ENCODE data around the gene UGT1A10.

UGT1A10 gene

DNA sequence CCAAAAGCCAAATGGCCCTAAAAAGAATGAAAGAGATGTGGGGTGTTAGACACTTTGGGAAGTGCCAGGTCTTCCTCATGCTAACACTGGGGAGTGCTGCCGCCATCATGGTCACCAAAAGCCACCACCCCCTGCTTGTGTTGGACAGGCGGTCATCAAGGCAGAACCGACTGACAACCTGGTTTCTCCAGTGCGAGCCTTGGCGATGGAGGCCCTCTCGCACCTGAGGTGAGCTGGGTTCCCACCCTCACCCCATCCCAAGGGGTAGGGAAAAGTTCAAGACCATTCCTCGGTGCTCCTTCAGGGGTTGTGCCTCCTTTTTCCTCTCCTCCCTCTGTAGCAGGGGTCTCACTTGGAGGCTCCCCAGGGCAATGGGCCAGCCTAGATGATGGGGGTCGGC lies 175.5 kb downstream of the UGT1A10 start:
- DNase-seq: no peak

DNA sequence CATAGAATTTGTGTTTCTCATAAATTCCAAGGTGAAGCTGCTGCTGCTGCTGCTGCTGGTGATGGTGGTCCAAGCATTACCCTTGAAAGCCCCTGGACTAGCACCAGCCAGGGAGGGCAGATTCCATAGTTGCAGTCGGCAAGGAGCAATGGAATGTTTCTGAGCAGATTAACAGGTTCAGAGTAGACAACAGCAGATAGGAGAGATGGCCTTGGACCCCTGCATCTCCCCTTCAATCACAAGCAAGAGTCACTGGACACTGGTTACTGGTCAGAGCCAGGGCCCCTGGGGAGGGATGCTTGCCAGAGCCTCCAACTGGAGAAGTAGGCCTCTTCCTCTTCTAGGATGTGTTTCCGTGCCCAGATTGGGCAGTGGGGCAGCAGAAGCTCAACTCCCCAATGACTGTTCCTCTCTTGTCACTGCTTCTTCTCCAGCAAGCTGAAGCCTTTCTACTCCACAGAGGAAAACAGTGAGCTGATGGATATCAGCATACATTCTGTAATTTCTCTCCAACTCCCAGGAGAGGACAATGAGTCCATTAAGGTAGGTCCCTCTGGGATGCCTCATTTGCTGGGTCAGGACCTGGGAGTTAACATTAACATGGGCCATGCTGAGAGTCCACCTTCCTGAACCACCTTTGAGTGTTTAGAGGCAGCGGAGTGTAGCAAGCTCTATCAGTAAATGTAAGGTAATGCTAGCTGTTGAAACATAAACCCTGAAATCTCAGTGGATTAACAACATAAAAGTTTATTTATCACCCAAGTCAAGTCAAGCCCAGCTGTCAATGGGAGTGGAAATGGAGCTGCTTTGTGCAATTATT lies 177.2 kb downstream of the UGT1A10 start:
- DNase-seq: no peak

DNA sequence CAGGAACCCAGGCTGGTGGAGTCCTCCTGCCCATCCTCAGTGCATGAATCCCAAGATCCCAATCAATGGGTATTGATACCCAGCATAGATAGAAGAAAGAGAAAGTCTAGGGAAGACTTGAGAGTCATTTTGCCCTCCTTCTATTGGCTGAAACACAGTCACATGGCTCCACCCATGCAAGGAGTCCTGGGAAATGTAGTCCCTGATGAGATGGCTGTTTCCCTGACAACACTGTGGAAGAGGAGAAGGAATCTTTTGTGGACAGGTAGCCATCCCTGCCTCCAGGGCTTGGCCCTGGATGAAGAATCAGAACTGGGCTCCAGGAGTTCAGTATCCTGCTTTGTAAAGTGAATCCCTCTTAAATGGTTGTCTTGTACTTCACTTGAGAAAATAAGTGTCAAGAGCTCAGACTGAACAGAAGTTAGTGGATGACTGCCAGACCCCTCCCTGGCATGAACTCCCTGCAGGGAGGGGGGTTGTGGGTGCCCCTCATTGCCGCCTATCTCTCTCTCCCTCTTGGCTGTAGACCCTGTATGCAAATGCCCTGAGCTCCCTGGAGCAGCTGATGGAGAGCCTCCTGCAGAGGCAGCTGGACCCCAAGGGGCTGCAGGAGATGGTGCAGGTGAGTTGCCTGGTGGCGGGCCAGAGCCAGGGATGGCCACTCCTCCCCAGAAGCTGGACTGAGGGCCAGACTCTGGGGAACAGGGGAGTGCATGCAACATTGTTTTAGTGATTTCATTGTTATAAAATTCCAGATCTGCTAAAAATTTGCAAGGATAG lies 178.0 kb downstream of the UGT1A10 start:
- DNase-seq: no peak

DNA sequence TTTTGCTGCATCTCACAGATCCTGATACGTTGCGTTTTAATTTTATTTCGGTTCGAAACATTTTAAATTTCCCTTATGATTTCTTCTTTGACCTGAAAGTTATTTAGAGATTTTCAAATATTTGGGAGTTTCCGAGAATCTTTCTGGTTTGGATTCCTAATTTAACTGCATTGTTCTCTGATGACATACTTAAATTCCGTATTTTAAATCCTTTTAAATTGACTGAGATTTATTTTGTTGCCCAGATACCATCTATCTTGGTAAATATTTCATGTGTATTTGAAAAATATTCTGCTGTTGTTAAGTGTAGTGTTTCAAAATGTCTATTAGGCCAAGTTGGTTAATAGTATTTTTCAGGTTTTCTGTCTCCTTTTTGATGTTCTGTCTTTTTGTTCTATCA lies 179.6 kb downstream of the UGT1A10 start:
- no peak for DNase-seq

DNA sequence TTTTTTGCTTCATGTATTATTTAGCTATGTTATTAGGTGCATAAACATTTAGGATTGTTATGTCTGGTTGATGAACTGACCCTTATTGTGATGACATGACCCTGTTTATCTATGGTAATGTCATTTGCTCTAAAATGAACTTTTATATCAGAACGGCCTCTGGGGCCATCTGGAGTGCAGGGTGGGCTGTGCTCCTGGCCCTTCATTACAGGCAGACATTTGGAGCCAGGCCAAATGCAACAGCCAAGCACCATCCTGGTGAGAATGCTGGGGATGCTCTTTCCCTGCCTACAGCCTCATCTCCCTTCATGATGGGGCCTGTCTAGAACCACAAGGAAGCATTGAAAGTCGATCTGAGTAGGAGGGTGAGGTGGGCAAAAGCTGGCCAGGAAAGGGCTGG lies 180.1 kb downstream of the UGT1A10 start:
- no peak for DNase-seq

DNA sequence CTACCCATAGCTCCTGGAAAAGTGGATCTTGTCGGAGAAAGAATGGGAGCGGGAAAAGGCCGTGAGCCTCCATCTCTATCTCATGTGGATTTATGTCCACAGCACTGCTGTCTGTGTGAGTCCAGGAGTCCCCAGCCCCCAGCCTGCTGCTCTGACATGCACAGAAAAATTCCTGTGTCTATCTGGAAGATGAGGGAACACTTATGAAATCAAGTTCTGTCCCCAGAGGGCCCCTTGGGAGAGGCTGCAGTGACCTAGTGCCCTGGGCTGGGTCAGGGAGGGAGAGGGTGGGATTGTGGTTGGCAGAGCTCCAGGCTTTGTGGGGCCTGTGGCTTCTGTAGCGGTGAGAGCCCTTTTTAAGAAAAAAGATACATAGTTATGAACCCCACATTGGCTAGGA lies 180.5 kb downstream of the UGT1A10 start:
- no peak for DNase-seq

DNA sequence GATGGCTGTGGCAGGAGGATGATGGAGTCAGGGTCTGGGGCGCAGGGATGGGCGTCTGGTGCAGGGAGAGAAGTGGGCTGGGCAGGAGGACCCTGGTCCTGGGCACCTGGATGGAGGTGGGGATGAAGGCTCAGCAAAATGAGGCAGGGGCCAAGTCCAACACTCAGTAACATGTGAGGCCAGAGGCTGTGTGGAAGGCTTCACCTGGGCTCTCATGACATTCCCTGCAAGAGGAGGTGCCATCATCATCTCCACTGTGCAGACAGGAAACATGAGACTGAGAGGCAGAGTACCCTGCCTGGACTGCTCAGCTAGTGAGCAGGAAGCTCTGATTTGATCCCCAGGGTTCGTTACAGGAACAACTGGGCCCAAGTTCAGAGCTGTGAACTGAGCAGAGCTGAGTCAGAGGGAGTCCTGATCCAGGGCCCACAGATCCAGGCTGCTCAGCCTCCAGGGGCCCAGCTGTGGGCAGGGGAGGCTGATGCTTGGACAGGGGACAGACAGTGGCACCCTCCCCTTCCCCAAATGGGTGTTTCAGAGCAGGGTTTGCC lies 181.2 kb downstream of the UGT1A10 start:
- no peak for DNase-seq

DNA sequence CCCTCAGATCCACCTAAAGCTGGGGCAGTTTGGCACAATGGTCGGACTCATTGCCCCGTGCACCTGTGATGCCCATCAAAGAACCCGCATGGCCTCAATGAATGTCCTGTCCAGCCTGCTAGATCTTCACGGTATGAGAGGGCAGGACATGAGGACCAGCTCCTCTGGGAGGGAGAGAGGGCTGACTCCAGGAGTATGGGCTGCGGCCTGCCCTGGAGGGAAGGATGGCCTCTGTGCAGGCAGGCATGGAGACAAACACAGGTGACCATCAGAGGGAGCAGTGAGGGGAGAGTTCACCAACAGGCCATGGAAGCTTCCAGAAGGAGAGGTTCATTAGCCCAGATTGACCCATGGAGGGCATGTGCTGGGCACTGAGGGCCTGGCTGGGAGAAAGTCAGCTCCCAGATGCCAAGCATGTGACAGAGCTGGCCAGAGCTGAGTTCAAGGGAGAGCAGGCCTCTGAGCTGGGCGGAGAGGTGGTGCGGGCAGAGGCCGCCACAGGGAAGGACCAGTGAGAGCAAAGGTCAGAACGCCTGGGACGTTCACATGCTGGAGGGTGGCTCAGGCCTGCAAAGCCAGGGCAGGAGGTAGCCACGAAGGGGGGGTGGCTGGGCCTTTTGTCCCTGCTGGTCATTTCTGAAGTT lies 181.9 kb downstream of the UGT1A10 start:
- no peak for DNase-seq

DNA sequence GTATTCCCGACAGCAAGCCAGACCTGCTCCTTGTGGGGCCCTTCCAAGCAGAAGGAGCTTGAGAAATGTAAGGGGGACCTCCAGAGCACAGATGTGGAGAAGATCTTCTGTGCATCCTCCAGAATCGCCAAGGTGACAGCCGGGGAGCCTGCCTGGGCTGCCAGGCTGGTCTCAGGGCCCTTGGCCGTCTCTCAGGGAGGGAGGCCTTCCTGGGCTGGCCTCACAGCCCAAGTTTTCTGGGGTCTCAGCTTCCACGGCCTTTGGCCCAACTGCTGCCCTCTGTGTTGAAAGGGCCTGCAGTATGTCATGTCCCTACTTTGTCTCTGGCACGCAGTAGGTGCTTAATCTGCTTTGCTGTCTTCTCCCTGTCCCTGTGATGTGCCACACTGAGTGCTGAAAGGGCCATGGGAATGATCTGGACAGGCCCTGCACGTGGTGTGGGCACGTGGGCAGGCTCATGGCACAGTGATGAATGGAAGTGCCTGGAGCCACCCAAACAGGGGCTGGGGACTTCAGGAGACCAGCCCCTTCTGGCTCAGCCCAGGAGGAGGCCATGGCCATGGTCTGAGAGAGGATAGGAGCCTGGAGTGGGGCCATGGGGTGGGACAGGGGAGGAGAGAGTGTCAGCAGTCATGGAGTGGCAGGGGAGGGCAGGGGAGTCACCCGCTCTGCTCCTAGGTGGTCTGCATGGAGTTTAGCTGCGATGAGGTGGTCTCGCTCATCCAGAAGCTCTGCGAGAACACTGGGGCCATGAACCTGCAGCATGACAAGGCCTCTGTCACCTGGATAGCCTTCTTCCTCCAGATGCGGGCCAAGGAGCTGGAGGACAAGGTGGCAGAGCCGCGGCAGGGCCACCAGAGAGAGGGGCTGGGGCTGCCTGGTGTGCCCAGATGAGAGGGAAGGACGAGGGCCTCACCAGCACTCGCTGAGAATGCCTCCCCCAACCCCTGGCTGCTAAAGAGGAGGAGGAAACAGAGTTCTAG lies 182.7 kb downstream of the UGT1A10 start:
- DNase-seq: no peak

DNA sequence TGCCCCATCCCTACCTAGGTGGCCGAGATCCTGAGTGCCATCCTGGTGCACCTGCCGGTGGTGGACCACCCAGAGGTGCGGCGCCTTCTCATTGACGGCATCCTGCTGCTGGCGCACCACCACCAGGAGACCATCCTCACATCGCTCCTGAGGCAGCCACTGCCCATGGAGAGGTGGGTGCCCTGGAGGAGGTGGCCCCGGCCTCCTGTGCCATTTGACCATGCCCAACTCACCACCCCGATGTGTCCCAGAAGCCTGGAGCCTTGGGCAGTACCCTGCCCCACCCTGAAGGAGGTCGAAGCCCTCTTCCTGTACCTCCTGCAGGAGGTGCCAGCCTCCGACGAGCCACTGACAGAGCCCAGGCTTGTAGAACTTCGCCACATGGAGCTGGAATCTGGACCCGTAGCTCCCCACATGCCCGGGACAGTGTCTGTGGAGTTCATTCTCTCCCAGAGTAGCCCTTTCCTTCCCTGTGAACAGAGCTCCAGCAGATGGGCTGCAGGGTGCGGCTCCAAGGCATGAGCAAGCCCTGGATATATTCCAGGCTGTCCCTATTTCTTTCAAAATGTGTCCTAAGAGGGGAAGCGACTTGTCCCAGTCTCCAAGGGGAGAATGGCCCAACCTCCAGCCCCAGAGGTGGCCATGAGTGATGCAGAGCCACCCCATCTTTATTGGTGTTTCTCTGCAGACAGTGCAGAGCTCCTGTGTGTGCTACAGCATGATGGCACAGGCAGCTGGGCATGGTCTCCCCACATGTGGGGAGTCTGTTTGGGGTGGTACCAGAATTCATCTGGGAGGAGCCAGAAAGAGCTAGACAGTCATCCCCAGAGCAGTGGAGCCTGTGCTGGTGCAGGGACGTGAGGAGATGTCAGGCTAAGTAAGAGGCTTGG lies 183.9 kb downstream of the UGT1A10 start:
- no peak for DNase-seq

DNA sequence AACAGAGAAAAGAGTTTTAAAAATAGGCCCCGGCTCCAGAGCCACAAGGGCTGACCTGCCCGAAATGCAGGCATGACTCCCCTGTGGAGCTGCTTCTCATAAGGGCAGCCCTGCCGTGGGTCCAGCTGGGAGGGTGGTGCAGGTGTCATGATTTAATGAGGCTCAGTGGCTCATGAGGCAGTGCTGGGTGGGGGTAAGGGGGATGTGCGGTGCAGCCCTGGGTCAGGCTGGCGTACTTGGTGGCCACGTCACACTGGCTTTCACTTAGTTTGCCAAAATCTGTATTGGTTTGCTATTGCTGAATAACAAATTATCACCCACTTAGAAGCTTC lies 184.5 kb downstream of the UGT1A10 start:
- DNase-seq: no peak

DNA sequence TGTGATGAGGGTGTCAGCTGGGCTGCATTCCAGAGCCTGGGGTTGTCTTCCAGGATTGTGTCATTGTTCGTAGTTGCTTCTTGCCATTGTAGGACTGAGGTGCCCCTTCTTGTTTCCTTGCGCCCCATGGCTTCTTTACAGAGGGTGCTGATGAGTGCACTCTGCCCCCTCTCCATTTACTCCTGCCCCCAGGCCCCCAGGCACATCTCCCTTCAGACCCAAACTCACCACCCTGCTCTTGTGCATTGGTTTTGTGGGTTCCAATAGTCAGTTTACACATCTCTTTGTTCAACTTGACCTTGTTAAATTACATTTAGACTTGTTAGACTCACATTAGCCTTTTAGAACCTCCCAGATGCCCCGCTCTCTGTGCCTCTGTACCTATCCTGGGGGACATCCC lies 184.9 kb downstream of the UGT1A10 start:
- DNase-seq: no peak

DNA sequence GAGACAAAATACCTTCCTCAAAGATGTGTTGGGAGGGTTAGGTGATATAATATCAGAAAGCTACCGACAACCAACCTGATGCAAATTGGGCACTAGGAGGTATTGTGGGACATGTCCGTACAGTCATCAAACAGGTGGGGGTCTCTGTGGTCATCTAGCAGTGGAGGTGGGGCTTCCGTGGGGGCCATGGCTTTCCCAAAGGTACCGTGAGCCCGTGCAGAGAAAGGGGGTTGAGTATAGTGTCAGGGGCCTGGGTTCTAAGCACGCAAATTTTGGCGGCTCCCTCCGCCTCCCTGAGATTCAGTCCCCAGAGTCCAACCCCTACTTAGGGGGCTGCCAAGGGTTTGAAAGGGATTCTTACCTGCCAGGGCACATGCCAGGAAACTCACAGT lies 185.5 kb downstream of the UGT1A10 start:
- DNase-seq: no peak

DNA sequence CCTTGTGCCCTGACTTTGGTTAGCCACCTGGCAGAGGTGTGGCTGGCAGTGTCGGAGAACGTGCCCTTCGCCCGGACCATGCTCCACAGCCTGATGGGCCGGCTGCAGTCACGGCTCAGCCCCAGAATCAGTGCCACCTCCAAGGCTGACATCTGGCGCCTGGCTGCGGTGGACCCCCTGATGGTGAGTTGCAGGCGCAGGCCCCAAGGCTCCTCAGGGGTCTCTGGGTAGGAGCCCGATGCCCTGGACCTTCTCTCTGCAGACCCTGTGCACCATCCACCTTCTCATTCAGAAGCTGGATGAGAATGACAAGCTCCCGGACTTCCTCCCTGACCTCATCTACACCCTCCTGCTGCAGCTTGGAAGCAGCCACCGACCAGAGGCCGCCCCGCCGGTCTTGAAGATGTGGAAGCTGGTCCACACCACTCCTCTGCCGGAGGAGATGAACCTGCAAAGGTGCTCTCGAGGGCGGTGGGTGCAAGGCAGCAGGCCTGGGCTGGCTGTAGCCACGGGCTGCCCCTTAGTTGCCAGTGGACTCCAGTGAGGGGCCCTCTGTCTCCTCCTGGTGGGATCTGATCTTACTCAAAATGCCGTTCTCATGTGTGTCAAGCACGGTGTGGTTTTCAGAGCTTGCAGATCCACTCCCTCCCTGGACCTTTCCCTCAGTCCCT lies 186.0 kb downstream of the UGT1A10 start:
- no peak for DNase-seq
